CD8-positive, alpha-beta memory T cell (primary cell): ENCODE data around the gene TSNAXIP1. TPM values are rescaled to one million over a fixed set of nuclear protein-coding genes. Genes with fewer than 3 reads are reported as not detected.
"Not testable (repeated sequence)": the region's sequence is repeated elsewhere in the genome, so short reads cannot be mapped to it uniquely, and the experiment has no call there.

ENCODE experiments used
- CTCF ChIA-PET: fragments of 350-600 bp; sonication (Branson Sonifier 250); formaldehyde crosslinking; loops from one replicate; lab custom pipeline; 2021; ENCODE audit warnings: antibody characterized with exemption; lab: Charles Lee
- POLR2A ChIA-PET: fragments of 350-600 bp; sonication (Branson Sonifier 250); formaldehyde crosslinking; loops from one replicate; lab custom pipeline; 2021; ENCODE audit warnings: antibody characterized with exemption; lab: Charles Lee
- DNase-seq, 5 donors: peaks; one replicate each; pipeline versions ENCODE4 v3.0.0 to v3.0.0-alpha.2; 2020 to 2022; ENCODE audit warnings: mixed read lengths in 1 of 5
- H3K27ac ChIP-seq: one replicate; pipeline ENCODE4 v1.7.0; 2013; ENCODE audit warnings: low read depth, mild to moderate bottlenecking, low read length, moderate library complexity
- H3K27me3 ChIP-seq: 2 replicates; pipeline ENCODE4 v1.7.0; 2013; ENCODE audit warnings: low read length, mild to moderate bottlenecking; ENCODE audit not compliant: insufficient read depth, poor library complexity, severe bottlenecking
- H3K36me3 ChIP-seq: 2 replicates; pipeline ENCODE4 v1.7.0; 2013; ENCODE audit warnings: mild to moderate bottlenecking, low read length, moderate library complexity; ENCODE audit not compliant: insufficient read depth
- H3K4me1 ChIP-seq: 2 replicates; pipeline ENCODE4 v1.7.0; 2013; ENCODE audit warnings: mild to moderate bottlenecking, low read length, moderate library complexity; ENCODE audit not compliant: insufficient read depth
- H3K4me3 ChIP-seq: 2 replicates; pipeline ENCODE4 v1.7.0; 2013; ENCODE audit warnings: mild to moderate bottlenecking, low read length
- H3K9me3 ChIP-seq: 2 replicates; pipeline ENCODE4 v1.7.0; 2013; ENCODE audit warnings: mild to moderate bottlenecking, low read length
- H3K27ac Mint-ChIP-seq, 8 donors: one replicate each; pipeline ENCODE4 v1.8.0; 2020 to 2021; ENCODE audit warnings: mixed read lengths in 8 of 8, mild to moderate bottlenecking in 6 of 8, inconsistent platforms in 3 of 8, moderate library complexity in 3 of 8
- H3K27me3 Mint-ChIP-seq, 2 donors: one replicate each; pipeline ENCODE4 v1.8.0; 2020 to 2021; ENCODE audit warnings: mixed read lengths in 2 of 2, mild to moderate bottlenecking in 1 of 2, moderate library complexity in 1 of 2
- H3K36me3 Mint-ChIP-seq, 3 donors: one replicate each; pipeline ENCODE4 v1.8.0; 2020 to 2021; ENCODE audit warnings: mixed read lengths in 3 of 3, inconsistent platforms in 1 of 3, mild to moderate bottlenecking in 1 of 3
- H3K4me1 Mint-ChIP-seq, 3 donors: one replicate each; pipeline ENCODE4 v1.8.0; 2020 to 2021; ENCODE audit warnings: mixed read lengths in 3 of 3, inconsistent platforms in 1 of 3, mild to moderate bottlenecking in 1 of 3
- H3K4me3 Mint-ChIP-seq, 7 donors: one replicate each; pipeline ENCODE4 v1.8.0; 2020 to 2021; ENCODE audit warnings: mixed read lengths in 7 of 7, mild to moderate bottlenecking in 6 of 7, moderate library complexity in 4 of 7, inconsistent platforms in 2 of 7
- H3K9me3 Mint-ChIP-seq, 5 donors: one replicate each; pipeline ENCODE4 v1.8.0; 2020 to 2022; ENCODE audit warnings: mixed read lengths in 5 of 5, mild to moderate bottlenecking in 3 of 5, moderate library complexity in 2 of 5, inconsistent platforms in 1 of 5
- polyA plus RNA-seq: library from polyadenylated mRNA; unstranded; fragments of 300-500 nt; fragmentation: Illumina TruSeq; gene quantifications from one replicate; pipeline ENCODE4 v1.2.3, GENCODE V29; 2021
- total RNA-seq, 2 experiments: library from RNA; stranded (reverse); gene quantifications; one replicate each; pipeline ENCODE4 v1.2.3, GENCODE V29; 2021

The TSNAXIP1 gene
- total and polyA plus RNA-seq, 3 experiments from 2014 or later, result 0.13 to 1.5 (median 1.2) TPM

DNA sequence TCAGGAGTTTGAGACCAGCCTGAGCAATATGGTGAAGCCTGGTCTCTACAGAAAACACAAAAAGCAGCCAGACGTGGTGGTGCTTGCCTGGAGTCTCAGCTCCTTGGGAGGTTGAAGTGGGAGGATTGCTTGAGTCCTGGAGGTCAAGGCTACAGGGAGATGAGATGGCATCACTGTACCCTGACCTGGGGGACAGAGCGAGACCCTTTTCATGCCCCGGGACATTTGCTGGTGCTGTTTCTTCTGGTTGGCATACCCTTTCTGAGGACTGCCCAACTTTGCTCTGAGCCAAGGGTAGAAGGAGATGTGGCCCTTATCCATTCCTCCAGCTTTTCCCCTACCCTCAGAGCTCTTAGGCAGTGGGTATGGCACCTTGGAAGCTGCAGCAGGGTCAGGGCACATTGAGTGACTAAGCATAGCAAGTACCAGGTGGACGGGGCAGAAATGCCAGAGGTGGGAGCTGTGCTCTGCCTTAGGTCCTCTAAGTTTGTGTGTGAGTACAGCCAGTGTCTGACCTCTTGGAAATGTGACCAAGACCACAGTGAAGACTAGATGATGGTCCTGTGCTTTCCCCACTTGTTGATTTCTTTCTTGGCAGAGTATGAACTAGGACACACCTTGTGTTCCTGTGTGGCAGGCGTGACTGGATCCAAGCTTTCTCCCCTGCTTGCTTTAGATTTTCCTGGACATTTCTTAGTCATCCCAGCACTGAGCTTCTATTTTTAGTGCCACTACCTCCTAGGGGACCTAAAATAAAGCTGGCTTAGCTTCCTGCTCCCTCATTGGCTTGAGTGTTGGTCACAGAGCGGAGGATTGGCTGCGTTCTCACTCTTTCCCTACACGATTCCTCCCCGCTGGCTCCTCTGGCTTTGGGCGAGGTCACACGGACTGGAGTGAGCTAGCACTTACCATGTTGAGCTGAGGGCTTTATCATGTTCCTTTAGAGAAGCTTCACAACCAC, 56.2 kb downstream of the TSNAXIP1 start:
- no peaks in the 10 kb centered on the region for H3K9me3 Mint-ChIP-seq
- H3K4me3 Mint-ChIP-seq, result no peak overlapping the region
- peaks cover 11 to 18% (median 16%) of the 10 kb centered on the region in 3 donors for H3K4me1 Mint-ChIP-seq
- no peaks in the 10 kb centered on the region for H3K27me3 Mint-ChIP-seq
- CTCF ChIA-PET, result interaction anchor here (0.7 to 3.0 kb wide), 5 partner anchors 21 to 191 kb away, joined by 3 to 16 read pairs (median 4); no protein-coding TSS in a partner anchor
- no peaks in the 10 kb centered on the region for H3K9me3 ChIP-seq
- POLR2A ChIA-PET, result no interaction called here
- peaks cover 8% of the 10 kb centered on the region for H3K4me1 ChIP-seq
- H3K27me3 ChIP-seq, result no peaks in the 10 kb centered on the region
- peaks cover 4% of the 10 kb centered on the region for H3K36me3 ChIP-seq
- H3K36me3 Mint-ChIP-seq, result peaks cover 0 to 39% (median 0%) of the 10 kb centered on the region in 3 donors
- peak overlapping the region in 3 of 8 donors; percentile 12 to 68 (median 60) for H3K27ac Mint-ChIP-seq
- DNase-seq, result no peak
- H3K4me3 ChIP-seq, result no peak overlapping the region
- H3K27ac ChIP-seq, result no peak overlapping the region

DNA sequence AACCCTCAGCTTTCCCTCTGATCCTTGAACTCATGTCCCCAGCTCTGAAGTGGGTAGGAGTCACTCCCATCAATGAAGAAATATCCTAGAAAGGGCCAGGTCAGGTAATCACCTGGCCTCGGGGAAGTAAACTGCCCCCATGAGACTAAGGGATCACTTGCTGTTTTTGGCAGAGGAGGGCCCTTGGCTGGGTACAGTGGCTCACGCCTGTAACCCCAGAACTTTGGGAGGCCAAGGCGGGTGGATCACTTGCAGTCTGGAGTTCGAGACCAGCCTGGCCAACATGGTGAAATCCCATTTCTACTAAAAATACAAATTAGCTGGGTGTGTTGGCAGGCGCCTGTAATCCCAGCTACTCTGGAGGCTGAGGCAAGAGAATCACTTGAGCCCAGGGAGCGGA, 57.4 kb downstream of the TSNAXIP1 start:
- H3K9me3 ChIP-seq, H3K27ac Mint-ChIP-seq, H3K9me3 Mint-ChIP-seq, H3K27me3 ChIP-seq, POLR2A ChIA-PET, H3K4me1 ChIP-seq, H3K4me3 ChIP-seq, H3K4me1 Mint-ChIP-seq, H3K27ac ChIP-seq, H3K36me3 ChIP-seq, DNase-seq, H3K4me3 Mint-ChIP-seq, H3K27me3 Mint-ChIP-seq: not testable (repeated sequence)
- H3K36me3 Mint-ChIP-seq, result peaks cover 0 to 47% (median 0%) of the 10 kb centered on the region in 3 donors
- CTCF ChIA-PET, result interaction anchor here (1.4 to 3.0 kb wide), 2 partner anchors 30 to 47 kb away, joined by 3 to 16 read pairs; no protein-coding TSS in a partner anchor

- H3K27me3 ChIP-seq, result no peaks in the 10 kb centered on the region
- ChIA-PET POLR2A (no interaction called here), CTCF (interaction anchor here (1.2 to 1.8 kb wide), 4 partner anchors 23 to 344 kb away, joined by 3 to 5 read pairs (median 4); no protein-coding TSS in a partner anchor)
- Mint-ChIP-seq H3K9me3 (no peaks in the 10 kb centered on the region), H3K4me3 (no peak overlapping the region), H3K4me1 (peaks cover 5 to 7% (median 6%) of the 10 kb centered on the region in 3 donors), H3K36me3 (peaks cover 0 to 49% (median 0%) of the 10 kb centered on the region in 3 donors), H3K27ac (peak overlapping the region in 5 of 8 donors; percentile 13 to 61 (median 23)), H3K27me3 (no peaks in the 10 kb centered on the region)
- H3K4me1 ChIP-seq, result no peaks in the 10 kb centered on the region
- H3K9me3 ChIP-seq, result no peaks in the 10 kb centered on the region
- peaks cover 6% of the 10 kb centered on the region for H3K36me3 ChIP-seq
- H3K27ac ChIP-seq, result no peak overlapping the region
- no peak for DNase-seq
- no peak overlapping the region for H3K4me3 ChIP-seq
Measured at GRCh38 chr16:67864594-67864993, 57.9 kb downstream of the TSNAXIP1 start.

DNA sequence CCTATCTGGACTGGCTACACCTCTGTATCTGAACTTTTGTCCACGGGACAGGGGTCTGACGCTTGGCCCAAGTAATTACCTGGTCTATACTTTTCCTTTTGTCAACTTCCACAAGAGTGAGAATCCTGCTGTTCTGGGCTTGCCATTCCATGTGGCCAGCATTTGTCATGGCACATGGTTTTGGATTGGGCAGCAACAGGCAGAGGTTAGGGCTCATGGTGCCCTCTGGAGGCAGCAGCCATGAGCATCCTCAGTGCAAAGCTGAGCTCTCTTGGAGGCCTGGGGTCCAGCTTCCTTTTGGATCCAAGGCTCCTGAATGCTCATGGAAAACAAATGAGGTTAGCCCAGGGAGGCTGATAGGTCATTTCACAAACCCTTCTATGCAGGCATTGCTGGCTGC, 58.6 kb downstream of the TSNAXIP1 start:
- peaks cover 6% of the 10 kb centered on the region for H3K36me3 ChIP-seq
- no peak overlapping the region for H3K27ac ChIP-seq
- Mint-ChIP-seq H3K4me1 (peaks cover 5 to 7% (median 6%) of the 10 kb centered on the region in 3 donors), H3K4me3 (no peak overlapping the region), H3K27ac (peak overlapping the region in 1 of 8 donors; percentile 38), H3K36me3 (peaks cover 0 to 56% (median 2%) of the 10 kb centered on the region in 3 donors), H3K9me3 (no peaks in the 10 kb centered on the region), H3K27me3 (no peaks in the 10 kb centered on the region)
- H3K9me3 ChIP-seq, result no peaks in the 10 kb centered on the region
- no peak overlapping the region for H3K4me3 ChIP-seq
- ChIA-PET POLR2A (no interaction called here), CTCF (interaction anchor here (0.8 to 1.8 kb wide), 5 partner anchors 24 to 344 kb away, joined by 3 to 5 read pairs (median 4); no protein-coding TSS in a partner anchor)
- no peaks in the 10 kb centered on the region for H3K4me1 ChIP-seq
- no peaks in the 10 kb centered on the region for H3K27me3 ChIP-seq
- no peak for DNase-seq

DNA sequence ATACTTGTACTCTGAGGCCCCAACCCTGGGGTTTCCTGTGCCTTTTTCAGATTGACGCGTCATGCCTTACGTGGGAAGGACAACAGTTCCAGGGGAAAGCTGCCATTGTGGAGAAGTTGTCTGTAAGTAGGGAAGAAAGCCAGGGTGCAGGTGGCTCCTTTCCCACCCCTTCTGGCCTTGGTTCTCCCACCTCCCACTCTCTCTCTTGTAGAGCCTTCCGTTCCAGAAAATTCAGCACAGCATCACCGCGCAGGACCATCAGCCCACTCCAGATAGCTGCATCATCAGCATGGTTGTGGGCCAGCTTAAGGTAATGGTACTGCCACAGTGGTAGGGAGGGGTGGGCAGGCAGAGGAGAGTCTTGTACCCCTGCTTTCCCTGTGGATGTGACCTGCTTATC, 61.6 kb downstream of the TSNAXIP1 start:
- peaks cover 6% of the 10 kb centered on the region for H3K36me3 ChIP-seq
- H3K27me3 Mint-ChIP-seq, result no peaks in the 10 kb centered on the region
- H3K27ac ChIP-seq, result no peak overlapping the region
- H3K9me3 ChIP-seq, result no peaks in the 10 kb centered on the region
- ChIA-PET POLR2A (no interaction called here), CTCF (interaction anchor here (0.8 to 2.4 kb wide), 2 partner anchors 15 to 53 kb away, joined by 3 to 5 read pairs; no protein-coding TSS in a partner anchor)
- H3K4me3 ChIP-seq, result no peak overlapping the region
- DNase-seq, result no peak
- no peaks in the 10 kb centered on the region for H3K27me3 ChIP-seq
- peaks cover 9 to 10% (median 9%) of the 10 kb centered on the region in 3 donors for H3K4me1 Mint-ChIP-seq
- H3K4me3 Mint-ChIP-seq, result no peak overlapping the region
- peaks cover 0 to 53% (median 7%) of the 10 kb centered on the region in 3 donors for H3K36me3 Mint-ChIP-seq
- H3K9me3 Mint-ChIP-seq, result no peaks in the 10 kb centered on the region
- peak overlapping the region in 1 of 8 donors; percentile 23 for H3K27ac Mint-ChIP-seq
- H3K4me1 ChIP-seq, result peaks cover 7% of the 10 kb centered on the region

DNA sequence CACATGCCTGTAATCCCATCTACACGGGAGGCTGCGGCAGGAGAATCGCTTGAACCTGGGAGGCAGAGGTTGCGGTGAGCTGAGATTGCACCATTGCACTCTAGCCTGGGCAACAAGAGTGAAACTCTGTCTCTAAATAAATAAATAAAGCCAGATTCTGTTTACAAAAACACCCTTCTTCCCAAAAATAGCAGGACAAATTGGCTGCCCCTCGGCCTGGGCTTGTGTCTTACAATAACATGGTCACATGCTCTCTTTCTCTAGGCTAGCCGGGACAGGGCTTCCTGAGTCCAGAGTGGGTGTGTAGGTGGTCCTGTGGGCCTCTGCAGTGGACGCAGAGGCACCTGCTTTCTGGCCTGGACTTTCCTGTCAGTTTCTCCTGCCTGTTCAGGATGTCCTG, 63.0 kb downstream of the TSNAXIP1 start:
- Mint-ChIP-seq H3K9me3 (no peaks in the 10 kb centered on the region), H3K4me3 (no peak overlapping the region), H3K27ac (peak overlapping the region in 1 of 8 donors; percentile 74), H3K4me1 (peaks cover 19 to 24% (median 23%) of the 10 kb centered on the region in 3 donors), H3K36me3 (peaks cover 0 to 59% (median 7%) of the 10 kb centered on the region in 3 donors), H3K27me3 (no peaks in the 10 kb centered on the region)
- ChIA-PET CTCF (interaction anchor here (1.7 kb wide), 1 partner anchor 14 kb away, joined by 5 read pairs; no protein-coding TSS in a partner anchor), POLR2A (interaction anchor here (0.6 kb wide), 1 partner anchor 16 kb away, joined by 3 read pairs; no protein-coding TSS in a partner anchor)
- Histone ChIP-seq H3K4me1 (peaks cover 19% of the 10 kb centered on the region), H3K9me3 (no peaks in the 10 kb centered on the region), H3K27me3 (no peaks in the 10 kb centered on the region), H3K4me3 (no peak overlapping the region), H3K36me3 (peaks cover 6% of the 10 kb centered on the region), H3K27ac (no peak overlapping the region)
- no peak for DNase-seq

DNA sequence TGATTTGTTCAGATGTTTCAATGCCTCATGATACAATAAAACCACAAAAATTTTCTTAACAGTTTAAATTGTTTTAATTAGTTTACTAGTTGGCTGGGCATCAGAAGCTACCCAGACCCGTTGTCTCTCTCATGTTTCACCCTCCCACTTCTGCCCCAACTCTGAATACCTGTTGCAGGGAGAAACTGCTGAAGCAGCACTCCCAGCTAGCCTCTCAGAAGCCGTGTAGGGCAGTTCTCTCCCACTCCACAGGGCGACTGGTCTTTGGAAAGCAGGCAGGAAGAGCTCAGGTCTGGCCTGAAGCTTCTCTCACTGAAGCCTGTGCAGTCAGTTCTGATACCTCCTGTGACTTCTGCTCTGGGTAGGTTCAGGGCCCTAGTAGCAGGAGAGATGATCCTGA, 64.6 kb downstream of the TSNAXIP1 start:
- H3K4me3 ChIP-seq, result no peak overlapping the region
- POLR2A ChIA-PET, result interaction anchor here (0.8 kb wide), 1 partner anchor 22 kb away, joined by 4 read pairs; the partner anchor contains the start of gene PSKH1
- H3K4me1 ChIP-seq, result peaks cover 35% of the 10 kb centered on the region
- H3K9me3 Mint-ChIP-seq, result no peaks in the 10 kb centered on the region
- H3K27me3 Mint-ChIP-seq, result no peaks in the 10 kb centered on the region
- H3K27ac Mint-ChIP-seq, result peak overlapping the region in 4 of 8 donors; percentile 24 to 88 (median 48)
- H3K27me3 ChIP-seq, result no peaks in the 10 kb centered on the region
- H3K36me3 ChIP-seq, result peaks cover 7% of the 10 kb centered on the region
- DNase-seq, result no peak
- CTCF ChIA-PET, result interaction anchor here (1.1 to 1.7 kb wide), 4 partner anchors 12 to 205 kb away, joined by 3 to 6 read pairs (median 5); partner anchors contain the start of genes C16orf86 and ENKD1
- H3K4me3 Mint-ChIP-seq, result peak overlapping the region in 4 of 7 donors; percentile 86 to 96 (median 92)
- H3K36me3 Mint-ChIP-seq, result peaks cover 0 to 59% (median 7%) of the 10 kb centered on the region in 3 donors
- H3K4me1 Mint-ChIP-seq, result peaks cover 33 to 40% (median 39%) of the 10 kb centered on the region in 3 donors
- no peaks in the 10 kb centered on the region for H3K9me3 ChIP-seq
- H3K27ac ChIP-seq, result no peak overlapping the region
